ENCODE measurements around the gene OR51F2.
"Not testable (repeated sequence)": the region's sequence is repeated elsewhere in the genome, so short reads cannot be mapped to it uniquely, and the experiment has no call there.

OR51F2 gene

GRCh38 chr11:4821021-4821420 is at the start of gene OR51F2:
Gene OR51F2 (plus strand): TSS chr11:4821321. CDS start chr11:4821422, 101 bp downstream.
- in situ Hi-C loops (cut with HindIII; ENCODE audit: low sequenced_read_pairs), result no loop called here
- no peak for DNase-seq (ENCODE audit: low read depth, low spot score)
- no peak within 1 kb of the TSS for H3K4me3 ChIP-seq (ENCODE audit: low read depth, low read length)
- TF ChIP-seq CTCF (IDR thresholded peaks at IDR 0.05; ENCODE audit: low read depth, low read length), result no peak

GRCh38 chr11:4782454-4782853 is 38.7 kb upstream of the OR51F2 start:
- DNase-seq (ENCODE audit: low read depth, low spot score), result no peak
- no peak overlapping the region for H3K4me3 ChIP-seq (ENCODE audit: low read depth, low read length)
- TF ChIP-seq CTCF (IDR thresholded peaks at IDR 0.05; ENCODE audit: low read depth, low read length), result no peak
- in situ Hi-C loops (cut with HindIII; ENCODE audit: low sequenced_read_pairs), result no loop called here

- in situ Hi-C loops (cut with HindIII; ENCODE audit: low sequenced_read_pairs), result no loop called here
- TF ChIP-seq CTCF (IDR thresholded peaks at IDR 0.05; ENCODE audit: low read depth, low read length), result no peak
- no peak overlapping the region for H3K4me3 ChIP-seq (ENCODE audit: low read depth, low read length)
- DNase-seq (ENCODE audit: low read depth, low spot score), result no peak
Measured at GRCh38 chr11:4797206-4797605, 23.9 kb upstream of the OR51F2 start.

GRCh38 chr11:4798427-4799183 is 22.5 kb upstream of the OR51F2 start:
- H3K4me3 ChIP-seq (ENCODE audit: low read depth, low read length), result no peak overlapping the region
- DNase-seq (ENCODE audit: low read depth, low spot score), result no peak
- in situ Hi-C loops (cut with HindIII; ENCODE audit: low sequenced_read_pairs), result no loop called here
- no peak for TF ChIP-seq CTCF (IDR thresholded peaks at IDR 0.05; ENCODE audit: low read depth, low read length)

GRCh38 chr11:4801316-4801715 is 19.8 kb upstream of the OR51F2 start:
- in situ Hi-C loops (cut with HindIII; ENCODE audit: low sequenced_read_pairs); H3K4me3 ChIP-seq (ENCODE audit: low read depth, low read length); DNase-seq (ENCODE audit: low read depth, low spot score): not testable (repeated sequence)

GRCh38 chr11:4804280-4804679 is 16.8 kb upstream of the OR51F2 start, which contains the start of gene OR52R1:
Gene OR52R1 (minus strand): TSS chr11:4804380. CDS start chr11:4804380, 0 bp downstream.
- DNase-seq (ENCODE audit: low read depth, low spot score), result no peak
- TF ChIP-seq CTCF (IDR thresholded peaks at IDR 0.05; ENCODE audit: low read depth, low read length), result no peak
- in situ Hi-C loops (cut with HindIII; ENCODE audit: low sequenced_read_pairs), result no loop called here
- H3K4me3 ChIP-seq (ENCODE audit: low read depth, low read length), result no peak within 1 kb of the TSS

- H3K4me3 ChIP-seq (ENCODE audit: low read depth, low read length), result no peak overlapping the region
- DNase-seq (ENCODE audit: low read depth, low spot score), result no peak
- in situ Hi-C loops (cut with HindIII; ENCODE audit: low sequenced_read_pairs), result no loop called here
- no peak for TF ChIP-seq CTCF (IDR thresholded peaks at IDR 0.05; ENCODE audit: low read depth, low read length)
Measured at GRCh38 chr11:4808476-4808875, 12.6 kb upstream of the OR51F2 start.
